ENCODE data around the gene ALPL.

Gene ALPL

DNA sequence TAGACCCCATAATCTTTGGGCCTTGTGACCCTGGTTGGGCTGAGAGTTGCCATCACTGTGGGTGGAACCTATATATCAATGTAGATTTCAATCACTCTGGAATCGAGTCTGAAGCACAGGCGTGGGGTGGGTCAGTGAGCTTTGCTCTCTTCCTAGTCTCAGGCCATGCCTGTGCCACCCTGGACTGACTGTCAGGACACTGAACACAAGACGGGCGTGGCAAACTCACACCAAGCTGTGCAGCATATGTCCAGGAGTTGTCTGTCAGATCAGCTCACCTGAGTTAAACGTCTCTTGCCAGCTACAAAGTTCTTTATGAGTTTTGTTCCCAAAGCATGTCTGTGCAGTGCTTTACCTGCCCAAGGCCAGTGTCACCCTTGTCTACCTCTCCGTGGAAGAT lies 30.9 kb upstream of the ALPL start:
- TF ChIP-seq TAF1 (IDR thresholded peaks at IDR 0.05; ENCODE audit: borderline replicate concordance, insufficient read depth, low read length) (no peak), SIN3A (IDR thresholded peaks at IDR 0.05; ENCODE audit: borderline replicate concordance, insufficient read depth, low read length) (no peak), POLR2AphosphoS5 (IDR thresholded peaks at IDR 0.05; ENCODE audit: low read depth, low read length) (no peak), FOXP2 (optimal IDR thresholded peaks at IDR 0.05; ENCODE audit: borderline replicate concordance, extremely low read depth, extremely low read length, insufficient read depth) (no peak)
- TF ChIP-seq, protein P1, sequence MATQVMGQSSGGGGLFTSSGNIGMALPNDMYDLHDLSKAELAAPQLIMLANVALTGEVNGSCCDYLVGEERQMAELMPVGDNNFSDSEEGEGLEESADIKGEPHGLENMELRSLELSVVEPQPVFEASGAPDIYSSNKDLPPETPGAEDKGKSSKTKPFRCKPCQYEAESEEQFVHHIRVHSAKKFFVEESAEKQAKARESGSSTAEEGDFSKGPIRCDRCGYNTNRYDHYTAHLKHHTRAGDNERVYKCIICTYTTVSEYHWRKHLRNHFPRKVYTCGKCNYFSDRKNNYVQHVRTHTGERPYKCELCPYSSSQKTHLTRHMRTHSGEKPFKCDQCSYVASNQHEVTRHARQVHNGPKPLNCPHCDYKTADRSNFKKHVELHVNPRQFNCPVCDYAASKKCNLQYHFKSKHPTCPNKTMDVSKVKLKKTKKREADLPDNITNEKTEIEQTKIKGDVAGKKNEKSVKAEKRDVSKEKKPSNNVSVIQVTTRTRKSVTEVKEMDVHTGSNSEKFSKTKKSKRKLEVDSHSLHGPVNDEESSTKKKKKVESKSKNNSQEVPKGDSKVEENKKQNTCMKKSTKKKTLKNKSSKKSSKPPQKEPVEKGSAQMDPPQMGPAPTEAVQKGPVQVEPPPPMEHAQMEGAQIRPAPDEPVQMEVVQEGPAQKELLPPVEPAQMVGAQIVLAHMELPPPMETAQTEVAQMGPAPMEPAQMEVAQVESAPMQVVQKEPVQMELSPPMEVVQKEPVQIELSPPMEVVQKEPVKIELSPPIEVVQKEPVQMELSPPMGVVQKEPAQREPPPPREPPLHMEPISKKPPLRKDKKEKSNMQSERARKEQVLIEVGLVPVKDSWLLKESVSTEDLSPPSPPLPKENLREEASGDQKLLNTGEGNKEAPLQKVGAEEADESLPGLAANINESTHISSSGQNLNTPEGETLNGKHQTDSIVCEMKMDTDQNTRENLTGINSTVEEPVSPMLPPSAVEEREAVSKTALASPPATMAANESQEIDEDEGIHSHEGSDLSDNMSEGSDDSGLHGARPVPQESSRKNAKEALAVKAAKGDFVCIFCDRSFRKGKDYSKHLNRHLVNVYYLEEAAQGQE (IDR thresholded peaks at IDR 0.05; ENCODE audit: insufficient read depth in 1 of 2, low read depth in 2 of 2, low read length in 2 of 2): no peak

DNA sequence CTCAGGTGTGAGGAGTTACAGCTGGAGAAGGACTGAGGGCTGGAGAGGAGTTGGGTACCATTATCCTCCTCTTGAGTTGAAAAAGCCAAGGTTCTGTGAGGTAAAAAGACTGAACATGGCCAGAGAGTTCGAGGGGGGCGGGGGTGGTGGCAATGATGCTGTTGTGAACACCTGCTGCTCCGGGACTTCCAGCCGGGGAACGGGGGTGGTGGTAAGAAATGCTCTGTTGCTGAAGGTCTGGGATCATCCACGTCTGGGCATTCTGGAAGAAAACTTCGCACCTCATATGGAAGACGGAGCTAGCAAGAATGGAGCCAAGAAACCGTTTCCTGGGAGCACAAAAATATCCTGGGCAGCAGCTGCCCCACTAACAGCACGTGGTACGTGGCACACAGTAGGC lies 20.1 kb upstream of the ALPL start:
- TF ChIP-seq FOXP2 (optimal IDR thresholded peaks at IDR 0.05; ENCODE audit: borderline replicate concordance, extremely low read depth, extremely low read length, insufficient read depth): no peak
- TF ChIP-seq, protein P1 (IDR thresholded peaks at IDR 0.05; ENCODE audit: insufficient read depth in 1 of 2, low read depth in 2 of 2, low read length in 2 of 2): no peak

DNA sequence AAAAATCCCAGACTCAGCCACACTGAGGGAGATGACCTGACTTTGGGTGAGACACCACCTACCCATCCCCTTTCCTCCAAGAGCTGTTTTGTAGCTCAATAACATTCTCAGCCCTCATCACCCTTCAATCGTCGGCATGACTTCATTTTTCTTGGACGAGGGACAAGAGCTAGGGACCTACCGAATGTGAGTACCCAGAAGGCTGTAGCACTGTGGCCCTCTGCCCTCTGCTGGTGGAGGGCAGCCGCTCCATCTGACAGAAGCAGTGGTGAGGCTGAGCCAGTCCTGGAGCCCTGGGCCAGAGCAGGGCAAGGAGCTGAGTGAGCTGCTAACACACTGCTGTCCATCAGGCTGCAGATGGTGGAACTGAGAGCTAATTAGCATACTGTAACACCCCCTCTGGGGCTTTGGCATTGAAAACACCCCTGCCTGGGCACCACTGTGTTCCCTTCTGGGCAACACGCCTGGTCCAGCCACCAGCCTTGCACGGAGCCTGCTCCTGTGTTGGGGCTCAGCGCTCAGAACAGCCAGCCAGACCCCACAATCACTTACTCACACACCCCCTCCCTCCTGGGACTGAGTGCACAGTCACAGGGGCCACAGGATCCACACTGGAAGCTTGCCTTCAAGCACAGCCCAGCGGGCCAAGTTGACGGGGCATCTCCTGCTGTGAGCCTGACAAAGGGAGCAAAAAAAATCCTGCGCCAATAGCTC lies 18.3 kb upstream of the ALPL start:
- TF ChIP-seq, protein P1 (IDR thresholded peaks at IDR 0.05; ENCODE audit: insufficient read depth in 1 of 2, low read depth in 2 of 2, low read length in 2 of 2): no peak
- TF ChIP-seq SIN3A (IDR thresholded peaks at IDR 0.05; ENCODE audit: borderline replicate concordance, insufficient read depth, low read length): no peak
- TF ChIP-seq TAF1 (IDR thresholded peaks at IDR 0.05; ENCODE audit: borderline replicate concordance, insufficient read depth, low read length): no peak
- TF ChIP-seq POLR2AphosphoS5 (IDR thresholded peaks at IDR 0.05; ENCODE audit: low read depth, low read length): no peak
- TF ChIP-seq FOXP2 (optimal IDR thresholded peaks at IDR 0.05; ENCODE audit: borderline replicate concordance, extremely low read depth, extremely low read length, insufficient read depth): no peak

DNA sequence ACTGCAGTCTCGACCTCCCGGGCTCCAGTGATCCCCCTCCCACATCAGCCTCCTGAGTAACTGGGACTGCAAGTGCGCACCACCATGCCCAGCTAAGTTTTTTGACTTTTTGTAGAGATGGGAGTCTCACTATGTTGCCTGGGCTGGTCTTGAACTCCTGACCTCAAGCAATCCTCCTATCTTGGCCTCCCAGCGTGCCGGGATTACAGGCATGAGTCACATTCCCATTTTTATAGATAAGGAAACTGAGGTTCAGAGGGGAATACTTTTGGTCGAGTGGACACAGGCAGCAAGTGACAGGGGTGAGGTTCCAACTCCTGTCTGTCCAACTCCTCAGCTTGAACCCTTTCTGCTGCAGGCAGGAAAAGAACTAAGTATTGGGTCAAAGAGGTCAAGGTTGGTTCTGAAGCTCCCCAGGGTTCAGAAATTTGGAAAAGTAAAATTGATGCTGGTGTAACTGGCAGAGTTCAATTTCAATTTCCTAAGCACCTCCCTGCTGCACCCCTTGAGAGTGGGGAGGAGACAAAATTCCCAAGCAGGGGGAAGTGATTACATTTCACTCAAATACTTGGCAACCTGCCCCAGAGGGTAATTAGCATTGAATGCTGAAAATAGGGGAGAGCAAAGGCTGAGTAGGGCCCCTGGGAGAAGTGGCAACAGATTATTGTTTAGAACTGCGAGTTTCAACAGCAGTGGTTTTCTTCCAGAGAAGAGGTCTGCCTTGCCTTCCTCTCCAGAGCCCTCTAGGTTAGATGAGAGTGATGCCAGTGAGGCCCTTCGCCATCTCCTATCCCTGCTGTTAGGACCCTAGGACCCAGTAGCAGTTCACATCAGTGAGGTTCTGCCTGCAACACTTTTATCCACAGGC lies 17.5 kb upstream of the ALPL start:
- no peak for TF ChIP-seq POLR2AphosphoS5 (IDR thresholded peaks at IDR 0.05; ENCODE audit: low read depth, low read length)
- TF ChIP-seq SIN3A (IDR thresholded peaks at IDR 0.05; ENCODE audit: borderline replicate concordance, insufficient read depth, low read length): no peak
- no peak for TF ChIP-seq TAF1 (IDR thresholded peaks at IDR 0.05; ENCODE audit: borderline replicate concordance, insufficient read depth, low read length)
- no peak for TF ChIP-seq FOXP2 (optimal IDR thresholded peaks at IDR 0.05; ENCODE audit: borderline replicate concordance, extremely low read depth, extremely low read length, insufficient read depth)
- TF ChIP-seq, protein P1 (IDR thresholded peaks at IDR 0.05; ENCODE audit: insufficient read depth in 1 of 2, low read depth in 2 of 2, low read length in 2 of 2): no peak
